Neural progenitor cell (in vitro differentiated cells): ENCODE data around the gene LRRC1.

ENCODE experiments used
- EZH2 ChIP-seq: fragments of 200-600 bp; sonication (generic); IDR thresholded peaks from 2 replicates; pipeline ENCODE4 v1.6.1; 2017; ENCODE audit warnings: antibody characterized with exemption, mild to moderate bottlenecking, moderate library complexity
- EZH2phosphoT487 ChIP-seq: fragments of 200-600 bp; sonication (generic); IDR thresholded peaks from 2 replicates; pipeline ENCODE4 v1.6.1; 2017; ENCODE audit warnings: antibody characterized with exemption
- TF ChIP-seq, protein P1 (sequence below): fragments of 200-600 bp; sonication (generic); IDR thresholded peaks from 2 replicates; pipeline ENCODE4 v1.5.1; 2017; ENCODE audit warnings: antibody characterized with exemption, mild to moderate bottlenecking

DNA sequence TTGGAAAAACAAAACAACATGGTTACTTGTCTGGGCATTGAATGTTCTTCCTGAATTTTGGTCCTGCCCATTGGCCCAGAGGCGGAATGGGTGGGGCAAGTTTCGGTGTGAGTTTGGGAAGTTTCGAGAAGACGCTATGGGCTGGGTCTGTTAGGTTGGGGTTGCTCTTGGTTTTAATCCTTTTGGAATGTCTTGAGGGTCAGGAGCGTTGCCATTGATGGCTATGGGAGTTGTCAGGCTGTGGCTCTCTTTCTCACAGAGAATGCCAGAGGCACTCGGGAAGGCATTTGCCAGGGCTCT lies 135.0 kb downstream of the LRRC1 start:
- TF ChIP-seq, protein P1, sequence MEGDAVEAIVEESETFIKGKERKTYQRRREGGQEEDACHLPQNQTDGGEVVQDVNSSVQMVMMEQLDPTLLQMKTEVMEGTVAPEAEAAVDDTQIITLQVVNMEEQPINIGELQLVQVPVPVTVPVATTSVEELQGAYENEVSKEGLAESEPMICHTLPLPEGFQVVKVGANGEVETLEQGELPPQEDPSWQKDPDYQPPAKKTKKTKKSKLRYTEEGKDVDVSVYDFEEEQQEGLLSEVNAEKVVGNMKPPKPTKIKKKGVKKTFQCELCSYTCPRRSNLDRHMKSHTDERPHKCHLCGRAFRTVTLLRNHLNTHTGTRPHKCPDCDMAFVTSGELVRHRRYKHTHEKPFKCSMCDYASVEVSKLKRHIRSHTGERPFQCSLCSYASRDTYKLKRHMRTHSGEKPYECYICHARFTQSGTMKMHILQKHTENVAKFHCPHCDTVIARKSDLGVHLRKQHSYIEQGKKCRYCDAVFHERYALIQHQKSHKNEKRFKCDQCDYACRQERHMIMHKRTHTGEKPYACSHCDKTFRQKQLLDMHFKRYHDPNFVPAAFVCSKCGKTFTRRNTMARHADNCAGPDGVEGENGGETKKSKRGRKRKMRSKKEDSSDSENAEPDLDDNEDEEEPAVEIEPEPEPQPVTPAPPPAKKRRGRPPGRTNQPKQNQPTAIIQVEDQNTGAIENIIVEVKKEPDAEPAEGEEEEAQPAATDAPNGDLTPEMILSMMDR = no peak
- TF ChIP-seq EZH2phosphoT487 = no peak
- TF ChIP-seq EZH2 = no peak
